ENCODE data around the gene WASL. TPM values are rescaled to one million over a fixed set of nuclear protein-coding genes. Genes with fewer than 3 reads are reported as not detected.

Gene WASL
- total RNA-seq, 1 experiment from 2014 or later = 34.4 TPM

DNA sequence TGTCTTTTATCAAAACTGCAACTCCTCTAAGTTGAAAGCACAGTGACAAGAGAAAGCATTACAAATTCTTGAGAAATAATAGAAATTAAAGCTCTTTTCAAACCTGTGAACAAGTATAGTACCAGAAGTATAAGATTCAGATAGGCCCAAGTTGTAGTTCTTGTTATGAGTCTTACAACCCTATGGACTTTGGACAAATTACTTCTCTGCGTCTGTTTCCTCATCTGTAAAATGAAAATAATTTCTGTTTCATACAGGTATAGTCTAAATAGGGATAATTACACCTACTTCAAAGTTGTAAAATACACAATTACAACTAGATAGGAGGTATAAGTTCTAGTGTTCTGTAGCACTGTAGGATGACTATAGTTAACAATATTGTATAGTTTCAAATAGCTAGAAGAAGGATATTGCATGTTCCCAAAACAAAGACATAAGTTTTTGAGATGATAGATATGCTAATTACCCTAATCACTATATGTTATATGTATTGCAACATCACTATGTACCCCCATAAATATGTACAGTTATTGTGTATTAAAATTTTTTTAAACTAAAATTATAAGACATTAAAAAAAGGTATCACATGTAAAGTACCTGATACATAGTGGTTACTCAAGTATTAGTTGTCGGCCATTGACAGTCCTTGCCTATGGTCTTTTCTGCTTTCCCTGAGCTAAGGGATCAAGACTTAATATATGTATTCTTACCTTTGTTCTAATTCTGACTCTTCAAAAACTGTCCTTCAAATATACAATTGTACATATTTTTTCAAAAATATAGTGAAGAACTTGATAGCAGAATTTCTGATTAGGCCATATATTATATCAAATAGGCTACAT lies 1.8 kb upstream of the WASL start:
- DNase-seq (ENCODE audit: low spot score) (no peak), ATAC-seq (no peak)
- Mint-ChIP-seq H3K4me3 (peak overlapping the region; percentile 94), H3K27ac (no peak overlapping the region), H3K36me3 (0 out of 2 replicates have a peak, but pooled peaks cover 2% of the 10 kb centered on the region), H3K27me3 (ENCODE audit: low read depth) (no peaks in the 10 kb centered on the region), H3K4me1 (peaks cover 59% of the 10 kb centered on the region), H3K9me3 (no peaks in the 10 kb centered on the region)
- no peak for TF ChIP-seq ATF3 (CRISPR knock-in tag; conservative IDR thresholded peaks at IDR 0.05)
- no peak for TF ChIP-seq GRHL2 (CRISPR knock-in tag; IDR thresholded peaks at IDR 0.05; ENCODE audit: insufficient replicate concordance, severe bottlenecking)
- no peak for TF ChIP-seq PRRX2 (CRISPR knock-in tag; IDR thresholded peaks at IDR 0.05)
- TF ChIP-seq JAZF1 (CRISPR knock-in tag; IDR thresholded peaks at IDR 0.05) = no peak
- no peak for TF ChIP-seq ZNF232 (CRISPR knock-in tag; IDR thresholded peaks at IDR 0.05)
- TF ChIP-seq ZNF121 (CRISPR knock-in tag; IDR thresholded peaks at IDR 0.05) = no peak
- TF ChIP-seq ZNF416 (CRISPR knock-in tag; IDR thresholded peaks at IDR 0.05) = no peak
- no peak for TF ChIP-seq TEAD1 (CRISPR knock-in tag; IDR thresholded peaks at IDR 0.05)
- no peak for TF ChIP-seq ZNF425 (CRISPR knock-in tag; conservative IDR thresholded peaks at IDR 0.05)
- no peak for TF ChIP-seq TEAD4 (CRISPR knock-in tag; IDR thresholded peaks at IDR 0.05)
- no peak for TF ChIP-seq NFE2L1 (CRISPR knock-in tag; IDR thresholded peaks at IDR 0.05)
- no peak for TF ChIP-seq NR2C2 (CRISPR knock-in tag; IDR thresholded peaks at IDR 0.05)
- no peak for TF ChIP-seq IRF2 (CRISPR knock-in tag; IDR thresholded peaks at IDR 0.05; ENCODE audit: borderline replicate concordance, low read depth)
- CTCF ChIA-PET = interaction anchor here (1.4 to 2.3 kb wide), 3 partner anchors 23 to 68 kb away, joined by 3 to 8 read pairs (median 6); no protein-coding TSS in a partner anchor
- POLR2A ChIA-PET = interaction anchor here (0.5 kb wide), 1 partner anchor 120 kb away, joined by 5 read pairs; no protein-coding TSS in a partner anchor

DNA sequence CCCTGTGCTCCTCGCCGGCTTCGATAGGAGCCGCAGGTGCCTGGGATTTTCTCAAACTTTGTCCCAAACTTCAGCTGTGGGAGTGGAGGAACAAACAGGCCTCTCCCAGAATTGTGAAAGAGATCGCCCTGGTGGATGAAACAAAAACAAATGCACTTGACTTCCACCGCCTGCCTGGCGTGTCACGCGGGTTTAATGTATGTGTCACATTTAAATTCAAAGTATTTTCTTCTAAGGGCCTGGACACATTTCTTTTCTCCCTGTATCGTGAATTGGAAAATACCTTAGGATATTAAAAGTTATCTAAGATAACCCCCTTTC lies 694 bp upstream of the WASL start:
- 0 out of 2 replicates have a peak, but pooled peaks cover 2% of the 10 kb centered on the region for H3K36me3 Mint-ChIP-seq
- no peak for ATAC-seq
- H3K27me3 Mint-ChIP-seq (ENCODE audit: low read depth) = no peaks in the 10 kb centered on the region
- peak overlapping the region; percentile 97 for H3K27ac Mint-ChIP-seq
- no peak for DNase-seq (ENCODE audit: low spot score)
- no peaks in the 10 kb centered on the region for H3K9me3 Mint-ChIP-seq
- ChIA-PET POLR2A (interaction anchor here (0.8 to 2.1 kb wide), 13 partner anchors 8 to 1016 kb away, joined by 3 to 16 read pairs (median 4); partner anchors contain the start of gene GPR37), CTCF (interaction anchor here (0.6 to 2.3 kb wide), 11 partner anchors 25 to 121 kb away, joined by 3 to 12 read pairs (median 5); no protein-coding TSS in a partner anchor)
- H3K4me1 Mint-ChIP-seq = peaks cover 64% of the 10 kb centered on the region
- peak overlapping the region; percentile 94 for H3K4me3 Mint-ChIP-seq
- TF ChIP-seq NFYB (CRISPR knock-in tag; conservative IDR thresholded peaks at IDR 0.05; ENCODE audit: low read depth) (no peak), MAX (CRISPR knock-in tag; IDR thresholded peaks at IDR 0.05) (no peak), PRRX2 (CRISPR knock-in tag; IDR thresholded peaks at IDR 0.05) (no peak), NFATC4 (CRISPR knock-in tag; IDR thresholded peaks at IDR 0.05) (no peak), ZNF219 (CRISPR knock-in tag; IDR thresholded peaks at IDR 0.05; ENCODE audit: borderline replicate concordance) (no peak), OVOL2 (CRISPR knock-in tag; IDR thresholded peaks at IDR 0.05; ENCODE audit: borderline replicate concordance) (no peak), FOXP1 (CRISPR knock-in tag; IDR thresholded peaks at IDR 0.05; ENCODE audit: borderline replicate concordance) (no peak), ZBTB21 (CRISPR knock-in tag; IDR thresholded peaks at IDR 0.05; ENCODE audit: borderline replicate concordance) (no peak), ZBTB43 (CRISPR knock-in tag; IDR thresholded peaks at IDR 0.05) (no peak), SMAD3 (CRISPR knock-in tag; IDR thresholded peaks at IDR 0.05; ENCODE audit: borderline replicate concordance) (no peak), TP53 (CRISPR knock-in tag; IDR thresholded peaks at IDR 0.05) (no peak), SP1 (CRISPR knock-in tag; conservative IDR thresholded peaks at IDR 0.05) (no peak), CDX4 (CRISPR knock-in tag; IDR thresholded peaks at IDR 0.05; ENCODE audit: borderline replicate concordance) (no peak), ATF1 (CRISPR knock-in tag; IDR thresholded peaks at IDR 0.05) (no peak)
- TF ChIP-seq, protein P1, sequence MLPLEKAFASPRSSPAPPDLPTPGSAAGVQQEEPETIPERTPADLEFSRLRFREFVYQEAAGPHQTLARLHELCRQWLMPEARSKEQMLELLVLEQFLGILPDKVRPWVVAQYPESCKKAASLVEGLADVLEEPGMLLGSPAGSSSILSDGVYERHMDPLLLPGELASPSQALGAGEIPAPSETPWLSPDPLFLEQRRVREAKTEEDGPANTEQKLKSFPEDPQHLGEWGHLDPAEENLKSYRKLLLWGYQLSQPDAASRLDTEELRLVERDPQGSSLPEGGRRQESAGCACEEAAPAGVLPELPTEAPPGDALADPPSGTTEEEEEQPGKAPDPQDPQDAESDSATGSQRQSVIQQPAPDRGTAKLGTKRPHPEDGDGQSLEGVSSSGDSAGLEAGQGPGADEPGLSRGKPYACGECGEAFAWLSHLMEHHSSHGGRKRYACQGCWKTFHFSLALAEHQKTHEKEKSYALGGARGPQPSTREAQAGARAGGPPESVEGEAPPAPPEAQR (CRISPR knock-in tag; IDR thresholded peaks at IDR 0.05) = no peak
- TF ChIP-seq, protein P2, sequence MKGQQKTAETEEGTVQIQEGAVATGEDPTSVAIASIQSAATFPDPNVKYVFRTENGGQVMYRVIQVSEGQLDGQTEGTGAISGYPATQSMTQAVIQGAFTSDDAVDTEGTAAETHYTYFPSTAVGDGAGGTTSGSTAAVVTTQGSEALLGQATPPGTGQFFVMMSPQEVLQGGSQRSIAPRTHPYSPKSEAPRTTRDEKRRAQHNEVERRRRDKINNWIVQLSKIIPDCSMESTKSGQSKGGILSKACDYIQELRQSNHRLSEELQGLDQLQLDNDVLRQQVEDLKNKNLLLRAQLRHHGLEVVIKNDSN (CRISPR knock-in tag; IDR thresholded peaks at IDR 0.05) = no peak
- TF ChIP-seq, protein P3, sequence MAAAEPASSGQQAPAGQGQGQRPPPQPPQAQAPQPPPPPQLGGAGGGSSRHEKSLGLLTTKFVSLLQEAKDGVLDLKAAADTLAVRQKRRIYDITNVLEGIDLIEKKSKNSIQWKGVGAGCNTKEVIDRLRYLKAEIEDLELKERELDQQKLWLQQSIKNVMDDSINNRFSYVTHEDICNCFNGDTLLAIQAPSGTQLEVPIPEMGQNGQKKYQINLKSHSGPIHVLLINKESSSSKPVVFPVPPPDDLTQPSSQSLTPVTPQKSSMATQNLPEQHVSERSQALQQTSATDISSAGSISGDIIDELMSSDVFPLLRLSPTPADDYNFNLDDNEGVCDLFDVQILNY (CRISPR knock-in tag; IDR thresholded peaks at IDR 0.05) = no peak
